ENCODE results near the gene KIFAP3.

GRCh38 chr1:170044187-170044586 is 30.3 kb downstream of the KIFAP3 start:
- TF ChIP-seq POLR2A (IDR thresholded peaks at IDR 0.05; ENCODE audit: low read length) (no peak), GATA1 (IDR thresholded peaks at IDR 0.05; ENCODE audit: low read depth, low read length) (no peak)

All from erythroblast (primary cell).